DMS153 treated with DMSO at 0.1 percent for 48 hours (cell line): ENCODE data around the gene TACR3.
"Not testable (repeated sequence)": the region's sequence is repeated elsewhere in the genome, so short reads cannot be mapped to it uniquely, and the experiment has no call there.

Source experiments
- DNase-seq: peaks from one replicate; lab custom pipeline; 2025; ENCODE audit not compliant: unreplicated experiment; lab: John Stamatoyannopoulos, UW

Gene TACR3, protein sequence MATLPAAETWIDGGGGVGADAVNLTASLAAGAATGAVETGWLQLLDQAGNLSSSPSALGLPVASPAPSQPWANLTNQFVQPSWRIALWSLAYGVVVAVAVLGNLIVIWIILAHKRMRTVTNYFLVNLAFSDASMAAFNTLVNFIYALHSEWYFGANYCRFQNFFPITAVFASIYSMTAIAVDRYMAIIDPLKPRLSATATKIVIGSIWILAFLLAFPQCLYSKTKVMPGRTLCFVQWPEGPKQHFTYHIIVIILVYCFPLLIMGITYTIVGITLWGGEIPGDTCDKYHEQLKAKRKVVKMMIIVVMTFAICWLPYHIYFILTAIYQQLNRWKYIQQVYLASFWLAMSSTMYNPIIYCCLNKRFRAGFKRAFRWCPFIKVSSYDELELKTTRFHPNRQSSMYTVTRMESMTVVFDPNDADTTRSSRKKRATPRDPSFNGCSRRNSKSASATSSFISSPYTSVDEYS

GRCh38 chr4:103719830-103720207 is at the start of gene TACR3:
Gene TACR3 (minus strand): TSS chr4:103719985. CDS start chr4:103719675, 310 bp downstream.
- no peak for DNase-seq

GRCh38 chr4:103757631-103758030 is 37.8 kb upstream of the TACR3 start:
- no peak for DNase-seq

DNA sequence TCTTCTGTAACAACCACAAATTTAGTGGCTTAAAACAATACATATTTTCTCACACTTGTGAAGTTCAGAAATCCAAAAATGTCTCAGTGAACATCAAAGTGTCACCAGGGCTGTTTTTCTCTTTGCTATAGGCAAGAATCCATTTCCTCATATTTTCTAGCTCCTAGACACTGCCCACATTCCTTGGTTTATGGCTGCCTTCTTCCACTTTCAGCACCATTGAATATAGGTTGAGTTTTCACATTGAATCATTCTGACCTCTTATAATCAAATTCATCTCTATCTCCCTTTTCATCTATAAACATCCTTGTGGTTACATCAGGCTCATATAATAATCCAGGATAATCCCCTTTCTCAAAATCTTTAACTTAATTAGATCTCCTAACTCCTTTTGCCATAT is 37.0 kb upstream of the TACR3 start:
- DNase-seq: no peak

- peak; percentile 5 for DNase-seq
These were observed 35.1 kb upstream of the TACR3 start for GRCh38 chr4:103754844-103755243.

DNA sequence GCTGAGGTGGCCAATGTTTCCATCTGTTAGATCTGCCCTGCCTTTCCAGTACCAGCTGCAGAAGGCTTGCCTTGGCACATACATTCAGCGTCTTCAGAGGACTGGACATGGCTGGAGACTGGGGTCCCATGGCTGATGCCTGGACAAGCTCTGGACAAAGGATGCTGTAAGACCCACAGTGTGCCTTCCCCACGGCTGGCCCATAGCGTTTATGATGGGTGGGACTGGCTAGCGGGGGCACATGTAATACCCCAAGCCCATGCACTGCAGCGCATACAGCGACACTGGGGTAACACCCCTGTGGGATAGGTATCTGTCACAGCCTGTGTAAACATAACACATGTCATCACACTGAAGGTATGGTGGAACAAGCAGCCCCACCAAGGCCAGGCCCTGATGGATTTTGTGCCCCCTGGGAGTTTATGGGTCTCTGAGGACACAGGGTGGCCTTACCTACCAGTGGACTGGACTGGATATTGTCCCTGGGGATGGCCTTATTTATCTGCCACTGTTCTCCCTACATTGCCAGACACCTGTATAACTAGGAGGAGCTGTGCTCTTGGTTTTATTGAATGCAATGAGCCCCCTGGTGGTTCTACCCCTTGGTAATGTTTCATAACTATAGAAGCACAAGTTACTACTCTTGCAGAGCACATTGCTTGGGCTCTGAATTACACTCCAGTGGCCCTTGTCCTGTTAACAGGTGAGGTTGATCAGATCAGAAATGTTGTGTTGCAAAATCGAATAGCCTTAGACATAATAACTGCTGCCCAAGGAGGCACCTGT is 34.3 kb upstream of the TACR3 start:
- DNase-seq: no peak

- not testable (repeated sequence) for DNase-seq
These were observed 3.4 kb upstream of the TACR3 start for GRCh38 chr4:103723150-103723549.

DNA sequence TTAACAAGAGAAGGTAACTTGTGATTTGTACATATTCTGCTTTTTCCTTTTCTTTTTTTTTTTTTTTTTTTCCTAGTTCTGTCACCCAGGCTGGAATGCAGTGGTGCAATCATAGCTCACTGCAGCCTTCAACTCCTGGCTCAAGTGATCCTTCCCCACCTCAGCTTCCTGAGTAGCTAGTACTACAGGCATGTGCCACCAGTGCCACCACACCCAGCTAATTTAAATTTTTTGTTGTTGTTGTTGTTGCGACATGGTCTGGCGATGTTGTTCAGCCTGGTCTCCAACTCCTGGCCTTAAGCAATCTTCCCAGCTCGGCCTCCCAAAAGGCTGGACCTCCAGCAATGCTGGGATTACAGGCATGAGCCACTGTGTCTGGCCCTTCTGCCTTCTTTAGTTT is 1.5 kb upstream of the TACR3 start:
- no peak for DNase-seq

DNA sequence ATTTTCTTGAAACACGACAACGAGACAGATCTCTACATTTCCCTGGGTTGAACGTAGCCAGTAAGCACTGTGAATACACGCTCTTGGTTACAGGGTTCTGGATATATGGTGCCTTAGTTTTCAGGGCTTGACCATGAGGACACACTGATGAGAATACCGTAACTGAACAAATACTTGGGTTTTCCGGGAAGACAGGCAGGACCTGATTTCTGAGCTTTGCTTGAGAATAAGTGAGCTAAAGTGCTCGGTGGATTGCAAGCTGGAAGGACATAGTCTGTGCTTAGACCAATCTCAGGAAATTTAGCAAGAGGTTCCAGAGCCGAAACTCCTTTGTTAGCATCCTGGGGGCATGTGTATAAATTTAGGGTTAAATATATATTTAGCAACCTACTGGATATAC is 876 bp upstream of the TACR3 start:
- no peak for DNase-seq

DNA sequence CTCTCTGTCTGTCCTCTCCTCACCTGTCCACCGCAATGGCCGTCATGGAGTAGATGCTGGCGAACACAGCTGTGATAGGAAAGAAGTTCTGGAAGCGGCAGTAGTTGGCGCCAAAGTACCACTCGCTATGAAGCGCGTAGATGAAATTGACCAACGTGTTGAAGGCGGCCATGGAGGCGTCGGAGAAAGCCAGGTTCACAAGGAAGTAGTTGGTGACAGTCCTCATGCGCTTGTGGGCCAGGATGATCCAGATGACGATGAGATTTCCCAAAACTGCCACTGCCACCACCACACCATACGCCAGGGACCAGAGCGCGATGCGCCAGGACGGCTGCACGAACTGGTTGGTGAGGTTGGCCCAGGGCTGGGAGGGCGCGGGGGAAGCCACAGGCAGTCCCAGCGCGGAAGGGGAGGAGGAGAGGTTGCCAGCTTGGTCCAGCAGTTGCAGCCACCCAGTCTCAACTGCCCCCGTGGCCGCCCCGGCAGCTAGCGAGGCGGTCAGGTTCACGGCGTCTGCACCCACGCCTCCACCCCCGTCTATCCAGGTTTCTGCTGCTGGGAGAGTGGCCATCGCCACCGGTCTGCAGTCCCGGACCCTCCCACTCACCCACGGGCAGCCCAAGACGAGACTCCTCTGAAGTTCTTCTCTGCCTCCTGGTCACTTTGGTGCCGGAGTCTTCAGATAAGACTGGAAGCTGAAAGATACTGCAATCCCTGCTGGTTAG is 518 bp downstream of the TACR3 start:
- DNase-seq: no peak

- no peak for DNase-seq
These were observed 27.2 kb downstream of the TACR3 start for GRCh38 chr4:103692615-103693014.

DNA sequence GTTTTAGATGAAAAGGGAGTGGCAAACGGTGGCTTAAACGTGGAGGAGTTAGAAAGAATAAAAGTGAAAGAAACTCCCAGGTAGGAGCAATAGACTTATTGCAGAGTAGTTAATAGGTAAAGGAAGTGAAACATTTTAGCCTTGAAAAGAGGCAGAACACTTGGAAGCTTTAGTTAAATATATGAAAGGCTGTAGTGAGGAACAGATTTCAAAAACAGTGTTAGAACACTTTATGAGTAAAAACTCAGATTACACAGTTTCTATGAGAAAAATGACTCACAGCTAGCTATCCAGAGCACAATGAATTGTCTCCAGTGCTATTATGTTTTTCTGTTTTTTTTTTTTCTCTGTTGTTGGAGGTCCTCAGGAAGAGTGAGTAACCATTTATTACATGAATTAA is 45.8 kb downstream of the TACR3 start:
- no peak for DNase-seq

DNA sequence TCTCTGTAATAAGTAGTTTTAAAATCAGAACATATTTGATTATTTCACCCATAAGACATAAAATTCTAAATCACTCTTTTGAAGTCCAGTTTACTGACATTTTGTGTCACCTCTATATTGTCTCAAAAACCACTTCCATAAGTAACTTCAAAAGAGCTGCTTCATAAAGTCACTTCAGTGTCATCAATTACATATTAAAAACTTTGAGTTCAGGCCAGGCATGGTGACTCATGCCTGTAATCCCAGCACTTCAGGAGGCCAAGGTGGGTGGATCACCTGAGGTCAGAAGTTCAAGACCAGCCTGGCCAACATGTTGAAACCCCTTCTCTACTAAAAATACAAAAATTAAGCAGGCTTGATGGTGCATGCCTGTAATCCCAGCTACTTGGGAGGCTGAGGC is 53.0 kb downstream of the TACR3 start:
- not testable (repeated sequence) for DNase-seq

GRCh38 chr4:103664436-103665075 is 55.2 kb downstream of the TACR3 start:
- DNase-seq: no peak

GRCh38 chr4:103648541-103648940 is 71.2 kb downstream of the TACR3 start:
- no peak for DNase-seq

GRCh38 chr4:103645991-103646390 is 73.8 kb downstream of the TACR3 start:
- no peak for DNase-seq

DNA sequence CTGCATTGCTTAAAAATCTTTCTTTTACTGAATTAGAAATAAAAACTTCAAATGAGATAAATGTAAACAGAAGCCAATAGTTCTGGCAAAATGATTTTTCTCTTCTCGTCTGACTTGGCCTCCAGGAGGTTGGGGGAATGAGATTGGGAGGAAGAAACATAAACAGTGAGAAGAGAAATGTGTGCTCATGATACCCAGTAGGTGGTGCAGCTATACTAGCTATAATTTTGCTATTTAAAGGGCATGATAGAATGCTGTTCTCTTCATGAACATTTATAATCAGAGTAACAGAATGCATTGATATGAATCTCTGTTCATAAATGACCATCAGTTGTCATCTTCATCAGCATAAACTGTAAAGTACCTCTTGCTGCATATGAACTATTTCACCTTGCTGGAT is 85.5 kb downstream of the TACR3 start:
- DNase-seq: no peak

DNA sequence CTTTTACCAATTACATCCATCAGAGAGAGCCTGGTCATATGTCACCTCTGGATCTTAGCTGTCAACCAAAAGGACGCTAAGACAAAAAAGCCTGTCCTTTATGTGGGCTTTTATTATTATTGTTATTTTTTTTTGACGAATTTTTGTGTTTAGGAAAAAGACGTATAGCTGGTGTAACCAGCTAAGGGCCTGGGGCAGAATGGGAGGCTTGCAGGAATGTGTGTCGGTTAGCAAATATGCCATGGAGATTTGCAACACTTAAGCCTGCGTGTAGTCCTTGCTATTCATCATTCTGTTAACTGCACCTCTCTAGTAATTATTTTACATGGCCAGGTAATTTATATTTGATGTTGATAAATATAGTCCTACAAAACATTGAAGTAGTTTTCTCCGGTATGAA is 93.5 kb downstream of the TACR3 start:
- no peak for DNase-seq

DNA sequence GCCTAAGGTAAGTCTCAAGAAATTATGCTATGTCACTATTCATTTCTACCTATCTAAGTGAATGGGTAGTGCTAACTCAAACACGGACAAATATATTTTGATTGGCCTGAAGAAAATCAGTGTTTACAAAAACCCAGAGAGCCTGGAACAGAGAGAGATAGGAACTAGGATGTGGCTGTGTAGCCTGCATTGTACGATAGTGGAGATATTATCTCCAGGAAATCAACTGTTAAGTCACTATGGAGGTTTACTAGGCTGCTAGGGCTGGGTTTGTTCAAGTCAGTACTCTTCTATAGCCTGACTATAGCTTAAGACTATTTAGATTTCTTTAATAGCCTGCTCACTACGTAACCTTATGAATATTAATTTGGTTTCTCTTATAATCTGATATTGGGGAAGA is 127.9 kb downstream of the TACR3 start:
- no peak for DNase-seq

DNA sequence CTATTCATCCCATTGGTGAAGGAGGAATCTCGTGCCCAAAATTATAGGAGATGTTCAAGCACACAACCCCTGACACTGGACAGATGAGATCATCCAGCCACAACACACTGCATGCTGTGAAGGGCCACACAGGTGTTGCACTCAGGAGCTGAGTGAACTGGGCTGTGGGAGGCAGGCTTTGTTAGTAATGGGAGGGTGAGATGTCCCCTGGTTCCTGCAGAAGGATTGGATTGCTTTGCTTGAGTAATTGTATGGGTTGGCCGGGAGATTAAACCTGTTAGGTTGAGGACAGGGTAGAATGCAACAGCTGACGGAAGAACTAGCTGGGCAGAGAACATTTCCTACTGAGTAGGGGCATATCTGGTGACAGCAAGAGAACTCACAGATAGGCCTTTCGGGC is 152.2 kb downstream of the TACR3 start:
- DNase-seq: no peak

DNA sequence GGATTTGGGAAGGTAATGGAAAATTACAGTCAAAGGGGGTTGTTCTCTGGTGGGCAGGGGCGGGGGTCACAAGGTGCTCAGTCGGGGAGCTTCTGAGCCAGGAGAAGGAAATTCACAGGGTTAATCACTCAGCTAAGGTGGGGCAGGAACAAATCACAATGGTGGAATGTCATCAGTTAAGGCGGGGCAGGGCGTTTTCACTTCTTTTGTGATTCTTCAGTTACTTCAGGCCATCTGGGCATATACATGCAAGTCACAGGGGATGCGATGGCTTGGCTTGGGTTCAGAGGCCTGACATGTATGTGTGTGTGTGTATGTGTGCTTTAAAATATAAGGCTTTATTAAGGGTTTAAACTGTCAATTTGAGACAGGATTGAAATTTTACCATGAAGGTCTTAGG is 160.6 kb downstream of the TACR3 start:
- not testable (repeated sequence) for DNase-seq
